Coronary artery (tissue), 2 donors: ENCODE results near the gene FZR1.

Experiments
- DNase-seq: peaks from one replicate; pipeline ENCODE4 v3.0.0-alpha.2; 2017; ENCODE audit warnings: low spot score
- H3K27ac ChIP-seq, 2 donors: fragments of 200-600 bp; sonication (generic); one replicate each; pipeline ENCODE4 v1.5.1; 2016 to 2019
- H3K4me3 ChIP-seq: fragments of 200-600 bp; sonication (generic); 2 replicates; pipeline ENCODE4 v1.5.1; 2016; ENCODE audit warnings: mild to moderate bottlenecking, moderate library complexity
- CTCF ChIP-seq: fragments of 200-600 bp; sonication (generic); IDR thresholded peaks from one replicate; pipeline ENCODE4 v1.5.1; 2019; ENCODE audit warnings: antibody characterized with exemption

The FZR1 gene

GRCh38 chr19:3537101-3537437, 31.0 kb downstream of the FZR1 start:
- no peak overlapping the region for H3K4me3 ChIP-seq
- no peak for DNase-seq
- peak overlapping the region in 1 of 2 donors; percentile 70 for H3K27ac ChIP-seq
- no peak for TF ChIP-seq CTCF

GRCh38 chr19:3537438-3538240, 31.5 kb downstream of the FZR1 start:
- no peak for TF ChIP-seq CTCF
- Histone ChIP-seq H3K4me3 (no peak overlapping the region), H3K27ac (peak overlapping the region in 1 of 2 donors; percentile 70)
- no peak for DNase-seq

GRCh38 chr19:3538258-3538929, 32.3 kb downstream of the FZR1 start:
- TF ChIP-seq CTCF, result no peak
- Histone ChIP-seq H3K4me3 (no peak overlapping the region), H3K27ac (no peak overlapping the region)
- no peak for DNase-seq

- H3K27ac ChIP-seq, result peak within 1 kb of the TSS in 1 of 2 donors; percentile 4
- H3K4me3 ChIP-seq, result no peak within 1 kb of the TSS
- TF ChIP-seq CTCF, result no peak
- no peak for DNase-seq
These were observed 33.0 kb downstream of the FZR1 start, which contains the start of gene TEKTIP1 for GRCh38 chr19:3538965-3539755. TSS of gene TEKTIP1 (plus strand) at chr19:3539174. CDS start at chr19:3539178, 4 bp downstream.

GRCh38 chr19:3539756-3540118, 33.6 kb downstream of the FZR1 start:
- Histone ChIP-seq H3K27ac (no peak overlapping the region), H3K4me3 (no peak overlapping the region)
- TF ChIP-seq CTCF, result no peak
- no peak for DNase-seq

- no peak for TF ChIP-seq CTCF
- DNase-seq, result no peak
- H3K4me3 ChIP-seq, result no peak overlapping the region
These were observed 37.3 kb downstream of the FZR1 start for GRCh38 chr19:3543150-3544057.

More at GRCh38 chr19:3543150-3544057, 37.3 kb downstream of the FZR1 start:
- peak overlapping the region; percentile 36 to 60 for H3K27ac ChIP-seq
